Measurements from ENCODE around the gene GNAZ.

Gene GNAZ

DNA sequence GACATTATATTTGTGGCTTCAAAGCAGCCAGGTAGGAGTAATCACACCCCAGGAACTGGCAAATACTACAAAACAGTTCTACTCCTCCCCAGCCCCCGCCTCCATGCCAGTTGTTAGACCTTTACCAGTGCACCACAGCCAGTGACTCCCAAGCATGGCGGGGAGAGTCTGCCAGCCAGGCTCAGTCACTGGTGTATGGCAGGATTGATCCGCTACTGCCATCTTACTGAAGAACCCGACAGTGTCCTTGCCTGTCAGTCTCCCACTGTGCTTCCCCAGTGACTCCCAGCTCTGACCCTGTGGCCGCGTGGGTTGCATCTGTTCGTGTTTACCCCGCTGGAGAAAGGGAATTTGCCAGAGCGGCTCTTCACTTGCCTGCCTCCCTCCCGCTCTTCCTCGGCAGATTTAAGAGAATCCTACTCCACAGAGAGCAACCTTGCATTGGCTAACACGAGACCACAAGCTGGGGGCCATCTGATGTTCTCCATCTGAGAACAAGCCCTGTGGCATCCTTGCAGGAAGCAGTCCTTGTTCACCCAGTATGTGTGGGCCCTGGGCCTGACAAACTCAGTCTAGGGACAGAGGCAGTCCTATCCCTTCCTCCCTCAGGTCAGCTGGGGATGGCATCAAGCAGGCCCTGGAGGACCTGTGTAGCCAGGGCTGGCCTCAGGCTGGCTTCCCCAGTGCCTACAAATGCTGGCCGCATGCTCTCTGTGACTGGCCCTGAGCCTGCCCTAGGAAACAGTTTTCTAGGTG lies 33.1 kb downstream of the GNAZ start:
- TF ChIP-seq PAX5 (IDR thresholded peaks at IDR 0.05; ENCODE audit: insufficient read depth, low read length, severe bottlenecking) (no peak), SPI1 (IDR thresholded peaks at IDR 0.05; ENCODE audit: low read depth, low read length) (no peak), TAF1 (IDR thresholded peaks at IDR 0.05; ENCODE audit: low read depth, low read length) (no peak), POU2F2 (IDR thresholded peaks at IDR 0.05; ENCODE audit: low read depth, low read length) (no peak), POLR2AphosphoS5 (IDR thresholded peaks at IDR 0.05; ENCODE audit: low read depth, low read length) (no peak), POLR2A (IDR thresholded peaks at IDR 0.05; ENCODE audit: low read depth, low read length) (no peak)
- no peak for FAIRE-seq

DNA sequence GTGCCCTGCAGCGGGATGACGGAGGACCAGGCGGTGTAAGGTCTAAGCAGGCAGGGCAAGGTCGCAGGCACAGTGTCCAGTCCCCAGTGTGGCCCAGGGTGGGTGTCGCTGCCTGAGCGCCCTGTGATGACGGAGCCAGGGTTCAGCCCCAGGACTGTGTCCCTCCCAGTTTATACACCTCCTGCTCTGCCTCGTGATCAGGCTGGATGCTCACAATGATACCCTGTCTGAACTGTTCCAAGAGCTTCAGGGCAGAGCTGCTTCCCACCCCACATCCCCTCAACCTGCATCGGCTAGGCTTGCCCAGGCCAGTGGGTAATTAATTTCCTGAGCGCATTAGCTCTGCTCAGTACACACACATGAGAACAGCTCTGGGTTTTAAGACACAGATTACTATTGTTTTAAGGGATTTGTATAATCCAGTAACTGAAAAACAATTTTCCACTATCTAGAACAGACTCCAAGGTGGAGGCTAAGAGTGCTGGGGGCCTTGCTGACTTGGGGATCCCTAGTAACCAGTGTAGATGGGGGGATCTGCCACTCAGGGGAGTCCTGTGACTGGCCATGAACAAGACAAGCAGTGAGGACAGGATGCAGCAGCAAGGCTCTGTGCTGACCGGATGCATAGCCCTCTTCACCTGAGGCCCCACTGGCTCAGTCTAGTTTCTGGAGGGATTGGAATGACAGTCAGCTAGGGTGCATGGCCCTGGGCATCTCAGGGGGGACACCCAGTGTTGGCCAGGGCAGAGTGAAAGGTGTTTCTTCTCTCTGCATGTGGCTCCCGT lies 34.1 kb downstream of the GNAZ start:
- DNase-seq (ENCODE audit: insufficient read length, low spot score), result no peak
- FAIRE-seq, result no peak

More for the DNA sequence above, 33.1 kb downstream of the GNAZ start:
- DNase-seq (ENCODE audit: insufficient read length, low spot score), result no peak

GRCh38 chr22:23105304-23105703 lies 35.0 kb downstream of the GNAZ start:
- DNase-seq (ENCODE audit: insufficient read length, low spot score) (no peak), FAIRE-seq (no peak)
- TF ChIP-seq POLR2A (IDR thresholded peaks at IDR 0.05; ENCODE audit: low read depth, low read length) (no peak), TAF1 (IDR thresholded peaks at IDR 0.05; ENCODE audit: low read depth, low read length) (no peak), POLR2AphosphoS5 (IDR thresholded peaks at IDR 0.05; ENCODE audit: low read depth, low read length) (no peak), POU2F2 (IDR thresholded peaks at IDR 0.05; ENCODE audit: low read depth, low read length) (no peak), PAX5 (IDR thresholded peaks at IDR 0.05; ENCODE audit: insufficient read depth, low read length, severe bottlenecking) (no peak), SPI1 (IDR thresholded peaks at IDR 0.05; ENCODE audit: low read depth, low read length) (no peak)

More for the DNA sequence above, 34.1 kb downstream of the GNAZ start:
- TF ChIP-seq POLR2AphosphoS5 (IDR thresholded peaks at IDR 0.05; ENCODE audit: low read depth, low read length) (no peak), POU2F2 (IDR thresholded peaks at IDR 0.05; ENCODE audit: low read depth, low read length) (no peak), PAX5 (IDR thresholded peaks at IDR 0.05; ENCODE audit: insufficient read depth, low read length, severe bottlenecking) (no peak), POLR2A (IDR thresholded peaks at IDR 0.05; ENCODE audit: low read depth, low read length) (no peak), SPI1 (IDR thresholded peaks at IDR 0.05; ENCODE audit: low read depth, low read length) (no peak), TAF1 (IDR thresholded peaks at IDR 0.05; ENCODE audit: low read depth, low read length) (no peak)

- TF ChIP-seq POLR2A (IDR thresholded peaks at IDR 0.05; ENCODE audit: low read depth, low read length) (no peak), PAX5 (IDR thresholded peaks at IDR 0.05; ENCODE audit: insufficient read depth, low read length, severe bottlenecking) (no peak), TAF1 (IDR thresholded peaks at IDR 0.05; ENCODE audit: low read depth, low read length) (no peak)
- no peak for FAIRE-seq
Observed at GRCh38 chr22:23105919-23106318, 35.6 kb downstream of the GNAZ start.

GRCh38 chr22:23106344-23106743 lies 36.0 kb downstream of the GNAZ start:
- DNase-seq (ENCODE audit: insufficient read length, low spot score) (no peak), FAIRE-seq (no peak)
- TF ChIP-seq PAX5 (IDR thresholded peaks at IDR 0.05; ENCODE audit: insufficient read depth, low read length, severe bottlenecking) (no peak), TAF1 (IDR thresholded peaks at IDR 0.05; ENCODE audit: low read depth, low read length) (no peak), SPI1 (IDR thresholded peaks at IDR 0.05; ENCODE audit: low read depth, low read length) (no peak), POLR2AphosphoS5 (IDR thresholded peaks at IDR 0.05; ENCODE audit: low read depth, low read length) (no peak), POLR2A (IDR thresholded peaks at IDR 0.05; ENCODE audit: low read depth, low read length) (no peak), POU2F2 (IDR thresholded peaks at IDR 0.05; ENCODE audit: low read depth, low read length) (no peak)

More at GRCh38 chr22:23105919-23106318, 35.6 kb downstream of the GNAZ start:
- no peak for DNase-seq (ENCODE audit: insufficient read length, low spot score)

- DNase-seq (ENCODE audit: insufficient read length, low spot score) (no peak), FAIRE-seq (no peak)
- no peak for TF ChIP-seq SPI1 (IDR thresholded peaks at IDR 0.05; ENCODE audit: low read depth, low read length)
- TF ChIP-seq POLR2AphosphoS5 (IDR thresholded peaks at IDR 0.05; ENCODE audit: low read depth, low read length), result no peak
- TF ChIP-seq POLR2A (IDR thresholded peaks at IDR 0.05; ENCODE audit: low read depth, low read length), result no peak
- TF ChIP-seq POU2F2 (IDR thresholded peaks at IDR 0.05; ENCODE audit: low read depth, low read length), result no peak
- no peak for TF ChIP-seq TAF1 (IDR thresholded peaks at IDR 0.05; ENCODE audit: low read depth, low read length)
- TF ChIP-seq PAX5 (IDR thresholded peaks at IDR 0.05; ENCODE audit: insufficient read depth, low read length, severe bottlenecking), result no peak
Observed at GRCh38 chr22:23106906-23107367, 36.6 kb downstream of the GNAZ start.

DNA sequence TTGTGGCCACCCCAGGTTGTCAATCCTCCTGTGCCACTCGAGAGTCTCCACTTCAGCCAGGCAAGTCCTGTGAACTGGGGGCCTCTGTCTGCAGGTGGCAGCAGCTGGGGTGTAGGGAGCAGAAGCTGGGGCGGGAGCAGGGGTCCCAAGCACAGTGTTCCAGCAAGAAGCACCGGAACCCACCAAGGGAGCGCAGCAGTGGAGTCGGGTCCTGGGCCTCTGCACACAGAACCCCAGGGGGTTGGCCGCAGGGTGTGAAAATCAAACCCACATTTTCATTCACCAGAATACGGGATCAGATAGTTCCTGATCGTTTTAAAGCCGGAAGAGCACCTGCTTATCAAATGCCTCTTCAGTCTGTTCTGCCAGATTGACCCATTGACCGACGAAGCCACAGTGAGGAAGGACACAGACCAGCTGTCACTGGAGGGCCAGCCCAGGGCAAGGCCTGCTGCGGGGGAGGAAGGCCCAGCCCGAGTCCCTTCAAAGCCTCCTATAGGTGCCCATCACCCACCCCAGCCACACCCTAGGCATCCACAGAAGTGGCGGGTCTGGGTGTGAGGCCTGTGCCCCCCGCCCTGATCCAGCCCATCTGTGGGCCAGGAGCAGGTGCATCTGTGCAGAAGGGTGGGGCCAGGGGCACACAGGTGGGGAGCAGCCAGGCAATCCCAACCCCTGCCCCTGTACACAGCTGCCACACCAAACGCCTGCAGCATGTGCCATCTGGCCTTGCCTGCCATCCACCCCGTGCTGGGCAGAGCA lies 37.3 kb downstream of the GNAZ start:
- no peak for FAIRE-seq
- TF ChIP-seq POU2F2 (IDR thresholded peaks at IDR 0.05; ENCODE audit: low read depth, low read length) (no peak), TAF1 (IDR thresholded peaks at IDR 0.05; ENCODE audit: low read depth, low read length) (no peak), POLR2A (IDR thresholded peaks at IDR 0.05; ENCODE audit: low read depth, low read length) (no peak), PAX5 (IDR thresholded peaks at IDR 0.05; ENCODE audit: insufficient read depth, low read length, severe bottlenecking) (no peak), POLR2AphosphoS5 (IDR thresholded peaks at IDR 0.05; ENCODE audit: low read depth, low read length) (no peak), SPI1 (IDR thresholded peaks at IDR 0.05; ENCODE audit: low read depth, low read length) (no peak)

GRCh38 chr22:23108249-23109078 lies 38.1 kb downstream of the GNAZ start:
- FAIRE-seq (no peak), DNase-seq (ENCODE audit: insufficient read length, low spot score) (no peak)
- no peak for TF ChIP-seq SPI1 (IDR thresholded peaks at IDR 0.05; ENCODE audit: low read depth, low read length)
- TF ChIP-seq POU2F2 (IDR thresholded peaks at IDR 0.05; ENCODE audit: low read depth, low read length), result no peak
- no peak for TF ChIP-seq TAF1 (IDR thresholded peaks at IDR 0.05; ENCODE audit: low read depth, low read length)
- TF ChIP-seq POLR2AphosphoS5 (IDR thresholded peaks at IDR 0.05; ENCODE audit: low read depth, low read length), result no peak
- TF ChIP-seq POLR2A (IDR thresholded peaks at IDR 0.05; ENCODE audit: low read depth, low read length), result no peak
- TF ChIP-seq PAX5 (IDR thresholded peaks at IDR 0.05; ENCODE audit: insufficient read depth, low read length, severe bottlenecking), result no peak

More for the DNA sequence above, 37.3 kb downstream of the GNAZ start:
- no peak for DNase-seq (ENCODE audit: insufficient read length, low spot score)

Data from GM12891 (cell line).